ENCODE measurements around the gene LYSET. TPM values are rescaled to one million over a fixed set of nuclear protein-coding genes. Genes with fewer than 3 reads are reported as not detected.
A peak's percentile ranks its signal among the peaks of the same experiment; 100 is the strongest.

The LYSET gene
- total RNA-seq, 1 donor, result 10.1 TPM

- Histone ChIP-seq H3K9me3 (ENCODE audit: low read depth, low read length) (no peaks in the 10 kb centered on the region), H3K4me2 (ENCODE audit: insufficient read depth, low read length) (no peak overlapping the region), H4K20me1 (ENCODE audit: insufficient read depth, low read length) (no peaks in the 10 kb centered on the region), H3K27ac (ENCODE audit: low read depth, low read length) (no peak overlapping the region), H3K4me3 (ENCODE audit: insufficient read depth, low read length) (no peak overlapping the region), H3K79me2 (ENCODE audit: insufficient read depth, low read length) (no peaks in the 10 kb centered on the region), H3K27me3 (ENCODE audit: insufficient read depth, low read length) (no peaks in the 10 kb centered on the region), H3K4me1 (ENCODE audit: insufficient read depth, low read length) (no peaks in the 10 kb centered on the region), H2AFZ (ENCODE audit: low read length) (no peak overlapping the region), H3K36me3 (ENCODE audit: insufficient read depth, low read length) (peaks cover 34% of the 10 kb centered on the region)
- TF ChIP-seq CTCF (IDR thresholded peaks at IDR 0.05; ENCODE audit: extremely low read depth, low read depth, low read length), result no peak
- DNase-seq (ENCODE audit: insufficient read length, low spot score, missing footprints), result no peak
These were observed 38.4 kb downstream of the LYSET start for GRCh38 chr14:93223565-93223964.

DNA sequence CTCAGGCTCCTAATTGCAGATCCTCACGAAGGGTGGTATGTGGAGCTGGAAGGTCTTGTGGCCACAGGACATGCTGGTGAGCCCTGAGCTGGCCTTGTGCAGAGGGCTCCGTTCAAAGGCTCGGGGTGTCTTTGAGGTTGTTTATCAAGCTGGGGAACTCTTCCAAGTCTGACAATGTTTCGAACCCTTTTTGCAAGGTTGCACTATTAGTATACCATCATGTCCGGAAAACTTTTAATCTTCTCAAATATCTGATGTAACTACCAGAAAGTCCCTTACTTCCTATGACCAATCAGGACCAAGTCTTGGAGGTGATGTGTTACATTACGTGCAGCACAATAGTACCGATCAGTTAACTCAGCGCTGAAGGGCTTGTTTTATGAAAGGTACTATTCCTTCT lies 43.4 kb downstream of the LYSET start:
- no peak overlapping the region for H3K4me2 ChIP-seq (ENCODE audit: insufficient read depth, low read length)
- H3K79me2 ChIP-seq (ENCODE audit: insufficient read depth, low read length), result no peaks in the 10 kb centered on the region
- no peak overlapping the region for H3K27ac ChIP-seq (ENCODE audit: low read depth, low read length)
- no peak for TF ChIP-seq CTCF (IDR thresholded peaks at IDR 0.05; ENCODE audit: extremely low read depth, low read depth, low read length)
- no peaks in the 10 kb centered on the region for H3K9me3 ChIP-seq (ENCODE audit: low read depth, low read length)
- H3K4me1 ChIP-seq (ENCODE audit: insufficient read depth, low read length), result no peaks in the 10 kb centered on the region
- peaks cover 23% of the 10 kb centered on the region for H3K36me3 ChIP-seq (ENCODE audit: insufficient read depth, low read length)
- no peak overlapping the region for H2AFZ ChIP-seq (ENCODE audit: low read length)
- no peaks in the 10 kb centered on the region for H4K20me1 ChIP-seq (ENCODE audit: insufficient read depth, low read length)
- DNase-seq (ENCODE audit: insufficient read length, low spot score, missing footprints), result no peak
- H3K27me3 ChIP-seq (ENCODE audit: insufficient read depth, low read length), result no peaks in the 10 kb centered on the region
- H3K4me3 ChIP-seq (ENCODE audit: insufficient read depth, low read length), result no peak overlapping the region

- H3K27ac ChIP-seq (ENCODE audit: low read depth, low read length), result no peak overlapping the region
- peaks cover 9% of the 10 kb centered on the region for H3K4me1 ChIP-seq (ENCODE audit: insufficient read depth, low read length)
- H3K4me3 ChIP-seq (ENCODE audit: insufficient read depth, low read length), result peak overlapping the region; percentile 65
- H2AFZ ChIP-seq (ENCODE audit: low read length), result no peak overlapping the region
- peaks cover 17% of the 10 kb centered on the region for H3K36me3 ChIP-seq (ENCODE audit: insufficient read depth, low read length)
- H3K27me3 ChIP-seq (ENCODE audit: insufficient read depth, low read length), result no peaks in the 10 kb centered on the region
- DNase-seq (ENCODE audit: insufficient read length, low spot score, missing footprints), result peak; percentile 53
- H3K4me2 ChIP-seq (ENCODE audit: insufficient read depth, low read length), result peak overlapping the region; percentile 78
- H4K20me1 ChIP-seq (ENCODE audit: insufficient read depth, low read length), result no peaks in the 10 kb centered on the region
- no peaks in the 10 kb centered on the region for H3K79me2 ChIP-seq (ENCODE audit: insufficient read depth, low read length)
- no peaks in the 10 kb centered on the region for H3K9me3 ChIP-seq (ENCODE audit: low read depth, low read length)
- TF ChIP-seq CTCF (IDR thresholded peaks at IDR 0.05; ENCODE audit: extremely low read depth, low read depth, low read length), result no peak
These were observed 45.4 kb downstream of the LYSET start for GRCh38 chr14:93230539-93230938.

DNA sequence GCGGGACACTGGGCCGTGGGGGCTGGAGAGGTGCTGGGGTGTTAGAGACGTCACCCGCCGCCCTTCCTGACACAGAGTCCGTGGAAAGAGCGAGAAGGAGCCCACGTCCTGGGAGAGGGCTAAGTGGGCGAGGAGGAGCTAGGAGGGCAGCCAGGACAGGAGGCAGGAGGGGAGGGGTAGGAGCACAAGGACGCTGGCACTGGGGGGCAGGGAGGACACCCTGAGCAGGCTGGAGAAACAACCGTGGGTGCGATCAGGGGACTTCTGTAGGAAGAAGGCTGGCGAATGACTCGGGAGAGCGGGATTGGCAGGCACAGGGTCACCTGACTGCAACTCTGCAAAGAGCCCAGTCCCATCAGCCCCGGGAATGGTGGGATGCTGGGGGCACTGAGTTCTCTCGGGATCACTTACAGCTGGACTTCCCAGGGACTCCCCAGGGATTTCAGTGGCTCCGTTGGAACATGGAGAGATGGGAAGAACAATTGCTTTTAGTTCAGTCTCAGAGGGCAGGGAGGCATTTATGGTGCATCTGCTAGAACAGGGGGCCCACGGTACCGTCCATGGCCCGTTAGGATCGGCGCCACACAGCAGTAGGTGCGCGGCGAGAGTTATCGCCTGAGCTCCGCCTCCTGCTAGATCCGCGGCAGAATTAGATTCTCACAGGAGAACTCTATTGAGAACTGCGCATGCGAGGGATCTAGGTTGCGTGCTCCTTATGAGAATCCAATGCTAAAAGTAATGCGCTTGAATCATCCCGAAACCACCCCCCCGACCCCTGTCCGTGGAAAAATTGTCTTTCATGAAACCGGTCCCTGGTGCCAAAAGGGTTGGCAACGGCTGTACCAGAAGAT lies 46.2 kb downstream of the LYSET start:
- Histone ChIP-seq H4K20me1 (ENCODE audit: insufficient read depth, low read length) (no peaks in the 10 kb centered on the region), H3K27me3 (ENCODE audit: insufficient read depth, low read length) (no peaks in the 10 kb centered on the region), H3K27ac (ENCODE audit: low read depth, low read length) (peak overlapping the region; percentile 42), H3K4me3 (ENCODE audit: insufficient read depth, low read length) (peak overlapping the region; percentile 65), H3K36me3 (ENCODE audit: insufficient read depth, low read length) (peaks cover 17% of the 10 kb centered on the region), H3K4me1 (ENCODE audit: insufficient read depth, low read length) (peaks cover 9% of the 10 kb centered on the region), H3K4me2 (ENCODE audit: insufficient read depth, low read length) (peak overlapping the region; percentile 78), H2AFZ (ENCODE audit: low read length) (peak overlapping the region; percentile 81), H3K79me2 (ENCODE audit: insufficient read depth, low read length) (no peaks in the 10 kb centered on the region), H3K9me3 (ENCODE audit: low read depth, low read length) (no peaks in the 10 kb centered on the region)
- peak; percentile 88 for DNase-seq (ENCODE audit: insufficient read length, low spot score, missing footprints)
- TF ChIP-seq CTCF (IDR thresholded peaks at IDR 0.05; ENCODE audit: extremely low read depth, low read depth, low read length), result no peak
